Erythroblast (primary cell): Measurements from ENCODE around the gene ULBP1.

Experiments used
- GATA1 ChIP-seq: IDR thresholded peaks from 2 replicates; pipeline ENCODE4 v1.6.1; 2011; ENCODE audit warnings: low read depth, mild to moderate bottlenecking, control low read depth, low read length, moderate library complexity
- POLR2A ChIP-seq: IDR thresholded peaks from 2 replicates; pipeline ENCODE4 v1.6.1; 2011; ENCODE audit warnings: mild to moderate bottlenecking, low read length

GRCh38 chr6:149917679-149918078 lies 46.1 kb upstream of the ULBP1 start:
- no peak for TF ChIP-seq POLR2A
- no peak for TF ChIP-seq GATA1
